Tibial nerve (tissue), 4 donors: Measurements from ENCODE around the gene RAPGEF2. TPM values are rescaled to one million over a fixed set of nuclear protein-coding genes. Genes with fewer than 3 reads are reported as not detected.

Source experiments
- DNase-seq, 2 donors: peaks; one replicate each; pipeline ENCODE4 v3.0.0-alpha.2; 2019; ENCODE audit warnings: low spot score in 2 of 2
- H3K27ac ChIP-seq, 4 donors: fragments of 200-600 bp; sonication (generic) in 3 of 4; one replicate each; pipeline ENCODE4 v1.5.1; 2017 to 2019; ENCODE audit warnings: mild to moderate bottlenecking in 1 of 4
- H3K27me3 ChIP-seq, 2 donors: fragments of 200-600 bp; sonication (generic) in 1 of 2; one replicate each; pipeline versions ENCODE4 v1.5.1 to v1.6.0; 2017 to 2019
- H3K36me3 ChIP-seq, 3 donors: fragments of 200-600 bp; sonication (generic); one replicate each; pipeline ENCODE4 v1.5.1; 2018 to 2019
- H3K4me1 ChIP-seq, 4 donors: fragments of 200-600 bp; sonication (generic) in 3 of 4; one replicate each; pipeline ENCODE4 v1.5.1; 2017 to 2019
- H3K4me3 ChIP-seq, 4 donors: fragments of 200-600 bp; sonication (generic) in 3 of 4; one replicate each; pipeline ENCODE4 v1.5.1; 2017 to 2019; ENCODE audit warnings: mild to moderate bottlenecking in 1 of 4, moderate library complexity in 1 of 4
- H3K9me3 ChIP-seq, 4 donors: fragments of 200-600 bp; sonication (generic) in 3 of 4; one replicate each; pipeline ENCODE4 v1.5.1; 2017 to 2019
- CTCF ChIP-seq, 5 experiments: fragments of 200-600 bp in 3 of 5; fragments of 450-650 bp in 2 of 5; sonication (generic) in 3 of 5; IDR thresholded peaks; one replicate each; pipeline ENCODE4 v1.5.1; 2016 to 2019; ENCODE audit warnings: antibody characterized with exemption in 5 of 5, mild to moderate bottlenecking in 3 of 5, moderate library complexity in 2 of 5
- EP300 ChIP-seq, 2 donors: sonication (generic); formaldehyde crosslinking; IDR thresholded peaks; one replicate each; pipeline ENCODE4 v1.6.1; 2017; ENCODE audit warnings: antibody characterized with exemption in 2 of 2, mild to moderate bottlenecking in 1 of 2
- POLR2A ChIP-seq, 2 donors: fragments of 450-650 bp; IDR thresholded peaks; one replicate each; pipeline ENCODE4 v1.6.1; 2017; ENCODE audit warnings: antibody characterized with exemption in 2 of 2, mild to moderate bottlenecking in 2 of 2, moderate library complexity in 2 of 2
- WGBS, 2 donors: methylation state at CpG; one replicate each; pipeline ENCODE4 v1.1.5; 2018; 5-methylcytosine and 5-hydroxymethylcytosine counted together
- total RNA-seq, 4 donors: library from RNA; depleted of rRNA; stranded (reverse); fragments of >200 nt; gene quantifications; one replicate each; pipeline ENCODE4 v1.1.0, GENCODE V29; 2016

Gene RAPGEF2
- total RNA-seq, 4 donors from 2014 or later, result 61.0 to 81.5 (median 69.5) TPM

- TF ChIP-seq EP300 (IDR thresholded peaks at IDR 0.05), result no peak
- H3K4me1 ChIP-seq, result peaks cover 0 to 49% (median 7%) of the 10 kb centered on the region in 4 donors
- DNase-seq, result no peak
- 9 to 11% methylated on average over 2 of the region's 2 CpGs for WGBS, 2 donors
- peak overlapping the region in 1 of 4 donors; percentile 8 for H3K27ac ChIP-seq
- H3K36me3 ChIP-seq, result no peaks in the 10 kb centered on the region
- no peaks in the 10 kb centered on the region for H3K27me3 ChIP-seq
- peaks cover 0 to 5% (median 0%) of the 10 kb centered on the region in 4 donors for H3K9me3 ChIP-seq
- no peak overlapping the region for H3K4me3 ChIP-seq
Observed at GRCh38 chr4:159238631-159239030, 135.8 kb downstream of the RAPGEF2 start.

- Histone ChIP-seq H3K27ac (peak overlapping the region in 2 of 4 donors; percentile 58 to 74), H3K27me3 (no peaks in the 10 kb centered on the region), H3K36me3 (no peaks in the 10 kb centered on the region), H3K4me3 (no peak overlapping the region), H3K4me1 (peaks cover 0 to 49% (median 7%) of the 10 kb centered on the region in 4 donors), H3K9me3 (peaks cover 0 to 5% (median 0%) of the 10 kb centered on the region in 4 donors)
- 74 to 81% methylated on average over 2 of the region's 2 CpGs for WGBS, 2 donors
- TF ChIP-seq CTCF (IDR thresholded peaks at IDR 0.05) (no peak), POLR2A (IDR thresholded peaks at IDR 0.05) (no peak), EP300 (IDR thresholded peaks at IDR 0.05) (no peak)
- DNase-seq, result no peak
Observed at GRCh38 chr4:159239629-159240028, 136.8 kb downstream of the RAPGEF2 start.

GRCh38 chr4:159240046-159240445 is 137.2 kb downstream of the RAPGEF2 start:
- H3K4me3 ChIP-seq, result peak overlapping the region in 1 of 4 donors; percentile 17
- H3K27ac ChIP-seq, result peak overlapping the region in 2 of 4 donors; percentile 58 to 74
- no peak for TF ChIP-seq CTCF (IDR thresholded peaks at IDR 0.05)
- TF ChIP-seq POLR2A (IDR thresholded peaks at IDR 0.05), result no peak
- no peak for TF ChIP-seq EP300 (IDR thresholded peaks at IDR 0.05)
- WGBS, 2 donors, result 72 to 92% methylated on average over 4 of the region's 4 CpGs
- peaks cover 0 to 49% (median 7%) of the 10 kb centered on the region in 4 donors for H3K4me1 ChIP-seq
- H3K9me3 ChIP-seq, result peaks cover 0 to 5% (median 0%) of the 10 kb centered on the region in 4 donors
- H3K27me3 ChIP-seq, result no peaks in the 10 kb centered on the region
- no peaks in the 10 kb centered on the region for H3K36me3 ChIP-seq
- DNase-seq, result no peak

- DNase-seq, result no peak
- WGBS, 2 donors, result 66 to 68% methylated on average over 3 of the region's 3 CpGs
- Histone ChIP-seq H3K36me3 (no peaks in the 10 kb centered on the region), H3K4me3 (peak overlapping the region in 1 of 4 donors; percentile 17), H3K4me1 (peaks cover 0 to 49% (median 7%) of the 10 kb centered on the region in 4 donors), H3K9me3 (peaks cover 0 to 5% (median 0%) of the 10 kb centered on the region in 4 donors), H3K27ac (peak overlapping the region in 2 of 4 donors; percentile 58 to 74), H3K27me3 (no peaks in the 10 kb centered on the region)
- no peak for TF ChIP-seq EP300 (IDR thresholded peaks at IDR 0.05)
Observed at GRCh38 chr4:159240687-159241086, 137.8 kb downstream of the RAPGEF2 start.

- Histone ChIP-seq H3K27me3 (no peaks in the 10 kb centered on the region), H3K4me1 (peaks cover 0 to 49% (median 7%) of the 10 kb centered on the region in 4 donors), H3K27ac (peak overlapping the region in 2 of 4 donors; percentile 21 to 52), H3K4me3 (no peak overlapping the region), H3K9me3 (no peaks in the 10 kb centered on the region), H3K36me3 (no peaks in the 10 kb centered on the region)
- no peak for DNase-seq
- TF ChIP-seq EP300 (IDR thresholded peaks at IDR 0.05) (no peak), CTCF (IDR thresholded peaks at IDR 0.05) (no peak)
Observed at GRCh38 chr4:159242427-159242826, 139.5 kb downstream of the RAPGEF2 start.

- H3K4me1 ChIP-seq, result peaks cover 0 to 24% (median 4%) of the 10 kb centered on the region in 4 donors
- DNase-seq, result no peak
- H3K36me3 ChIP-seq, result peaks cover 0 to 12% (median 0%) of the 10 kb centered on the region in 3 donors
- H3K4me3 ChIP-seq, result peak overlapping the region in 3 of 4 donors; percentile 1 to 19 (median 18)
- 22 to 28% methylated on average over 7 of the region's 7 CpGs for WGBS, 2 donors
- H3K9me3 ChIP-seq, result no peaks in the 10 kb centered on the region
- peak overlapping the region; percentile 32 to 60 (median 56) for H3K27ac ChIP-seq
- TF ChIP-seq CTCF (IDR thresholded peaks at IDR 0.05), result no peak
- peak; percentile 22 to 59 for TF ChIP-seq EP300 (IDR thresholded peaks at IDR 0.05)
- H3K27me3 ChIP-seq, result no peaks in the 10 kb centered on the region
Observed at GRCh38 chr4:159248384-159249178, 145.7 kb downstream of the RAPGEF2 start.
